Stimulated activated CD4-positive, alpha-beta T cell treated with anti-CD3 and anti-CD28 coated beads, Interleukin-12 subunit alpha, Interleukin-12 subunit beta, amount 100 ng/mL, for 48 hours (primary cell): ENCODE measurements around the gene CDT1.

Source experiments
- DNase-seq, 3 donors: peaks; one replicate each; pipeline ENCODE4 v3.0.0-alpha.2; 2020; ENCODE audit warnings: low read depth in 2 of 3, low spot score in 1 of 3

CDT1 gene

GRCh38 chr16:88804173-88804551 lies 573 bp downstream of the CDT1 start:
- no peak for DNase-seq

GRCh38 chr16:88804552-88805339 lies 1.2 kb downstream of the CDT1 start:
- DNase-seq: no peak

- no peak for DNase-seq
Measured at GRCh38 chr16:88805340-88805715, 1.7 kb downstream of the CDT1 start.

- DNase-seq: no peak
Measured at GRCh38 chr16:88805887-88806393, 2.4 kb downstream of the CDT1 start.

- no peak for DNase-seq
Measured at GRCh38 chr16:88806491-88807111, 3.0 kb downstream of the CDT1 start.

- DNase-seq: no peak
Measured at GRCh38 chr16:88807142-88807625, 3.6 kb downstream of the CDT1 start.

GRCh38 chr16:88807626-88808453 lies 4.3 kb downstream of the CDT1 start:
- DNase-seq: no peak

GRCh38 chr16:88809068-88809675 lies 5.6 kb downstream of the CDT1 start:
- no peak for DNase-seq

- no peak for DNase-seq
Measured at GRCh38 chr16:88809676-88810165, 6.1 kb downstream of the CDT1 start.

GRCh38 chr16:88810166-88810911 lies 6.8 kb downstream of the CDT1 start:
- peak in 1 of 3 donors; percentile 49 for DNase-seq

GRCh38 chr16:88810912-88811768 lies 7.6 kb downstream of the CDT1 start:
- peak in 1 of 3 donors; percentile 52 for DNase-seq

- peak; percentile 95 to 99 (median 96) for DNase-seq
Measured at GRCh38 chr16:88811769-88812512, 8.4 kb downstream of the CDT1 start, which contains the start of gene APRT. Gene APRT (minus strand): TSS chr16:88811928. CDS start chr16:88811899, 29 bp downstream.

GRCh38 chr16:88812513-88813268 lies 9.1 kb downstream of the CDT1 start:
- DNase-seq: no peak

GRCh38 chr16:88813269-88814143 lies 9.9 kb downstream of the CDT1 start:
- DNase-seq: no peak

GRCh38 chr16:88814144-88814502 lies 10.5 kb downstream of the CDT1 start:
- no peak for DNase-seq

- DNase-seq: no peak
Measured at GRCh38 chr16:88815227-88815626, 11.6 kb downstream of the CDT1 start.
